Ovary (tissue), 9 donors: Measurements from ENCODE around the gene DNASE1. TPM values are rescaled to one million over a fixed set of nuclear protein-coding genes. Genes with fewer than 3 reads are reported as not detected.

Experiments used
- DNase-seq, 5 donors: peaks; one replicate each; pipeline ENCODE4 v3.0.0-alpha.2; 2019 to 2020
- H3K27ac ChIP-seq, 2 donors: fragments of 200-600 bp; one replicate each; pipeline versions ENCODE4 v1.5.1 to v1.8.0; 2019 to 2022
- H3K27me3 ChIP-seq: fragments of 200-600 bp; one replicate; pipeline ENCODE4 v1.8.0; 2022
- H3K36me3 ChIP-seq: fragments of 200-600 bp; sonication (generic); one replicate; pipeline ENCODE4 v1.5.1; 2019
- H3K4me1 ChIP-seq: one replicate; pipeline ENCODE4 v1.8.1; 2013; ENCODE audit warnings: mild to moderate bottlenecking, moderate library complexity; ENCODE audit not compliant: insufficient read depth
- H3K4me3 ChIP-seq: fragments of 200-600 bp; sonication (generic); one replicate; pipeline ENCODE4 v1.5.1; 2017
- H3K9me3 ChIP-seq, 2 donors: fragments of 200-600 bp in 1 of 2; sonication (generic) in 1 of 2; one replicate each; pipeline versions ENCODE4 v1.5.1 to v1.8.1; 2013 to 2019; ENCODE audit warnings: mild to moderate bottlenecking in 1 of 2, moderate library complexity in 1 of 2
- EP300 ChIP-seq: sonication (generic); formaldehyde crosslinking; IDR thresholded peaks from one replicate; pipeline ENCODE4 v1.6.1; 2017; ENCODE audit warnings: antibody characterized with exemption
- POLR2A ChIP-seq: fragments of 450-650 bp; IDR thresholded peaks from one replicate; pipeline ENCODE4 v1.6.1; 2017; ENCODE audit warnings: antibody characterized with exemption, mild to moderate bottlenecking, moderate library complexity
- WGBS, 3 donors: extraction: QIAGEN DNeasy Blood & Tissue Kit in 1 of 3; methylation state at CpG; one replicate each; pipeline versions ENCODE4 v1.1.5 to v1.1.7; 2013 to 2017; 5-methylcytosine and 5-hydroxymethylcytosine counted together
- intact Hi-C, 4 donors: fragments of 100-400 bp; cut with DNase I; formaldehyde crosslinking; loops; one replicate each; pipeline versions ENCODE4 v1.11.0 to v1.15.1; 2022 to 2023
- polyA plus RNA-seq, 2 donors: library from polyadenylated mRNA; stranded (reverse); fragments of 200-250 nt in 1 of 2; fragments of 350-450 nt in 1 of 2; fragmentation: Illumina TruSeq in 1 of 2; extraction: RNeasy Lipid Tissue Mini Kit (QIAGEN cat#74804) in 1 of 2; gene quantifications; one replicate each; pipeline ENCODE4 v1.2.3, GENCODE V29; 2013 to 2014
- total RNA-seq, 7 donors: library from RNA; depleted of rRNA in 2 of 7; stranded (reverse); fragments of >200 nt in 2 of 7; fragmentation: NEBNext Ultra II Directional in 3 of 7; extraction: Animal tissue kit (Norgen Biotek cat#: 25700) in 3 of 7; gene quantifications; one replicate each; pipeline versions ENCODE4 v1.1.0 to v1.2.4, GENCODE V29; 2016 to 2023
- TF ChIP-seq, protein P1 (sequence below), 3 donors: fragments of 450-650 bp in 2 of 3; fragments of 200-600 bp in 1 of 3; IDR thresholded peaks; one replicate each; pipeline versions ENCODE4 v1.5.1 to v1.8.0; 2016 to 2022; ENCODE audit warnings: antibody characterized with exemption in 3 of 3, mild to moderate bottlenecking in 1 of 3
- donor health status: DM: no; HTN: no; CAD: no; lungs with moderate emphysema.
- donor health status: DM: no; HTN: no; CAD: no.
- donor health status: Bipolar disorder and iron deficiency.
- donor health status: DM: yes; HTN: yes; CAD: no.
- donor health status: DM: no; HTN: no; CAD: no.
- donor health status: DM: yes; HTN: yes; CAD: no.

The DNASE1 gene
- total and polyA plus RNA-seq, 9 donors: 5.8 to 17.0 (median 12.2) TPM

DNA sequence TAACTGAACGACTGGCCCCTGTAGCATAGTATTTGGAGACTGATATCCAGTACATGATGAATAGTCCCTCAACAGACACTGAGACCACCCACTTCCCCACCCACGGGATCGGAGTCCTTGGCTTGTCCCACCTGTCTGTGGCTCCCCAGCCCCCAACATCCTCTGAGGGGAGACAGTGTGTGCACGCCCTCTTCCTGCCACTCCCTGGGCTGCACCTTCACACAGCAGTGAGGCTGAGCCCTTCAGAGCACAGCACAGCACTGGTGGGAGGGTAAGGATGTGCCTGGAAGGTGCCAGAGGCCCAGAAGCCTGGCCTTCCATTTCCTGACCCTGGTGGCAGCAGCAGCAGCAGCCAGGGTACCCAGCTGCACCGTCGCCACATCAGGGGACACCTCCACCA lies 11.0 kb downstream of the DNASE1 start:
- Histone ChIP-seq H3K4me3 (no peak overlapping the region), H3K27me3 (no peaks in the 10 kb centered on the region), H3K4me1 (no peaks in the 10 kb centered on the region), H3K27ac (no peak overlapping the region), H3K36me3 (no peaks in the 10 kb centered on the region), H3K9me3 (no peaks in the 10 kb centered on the region)
- TF ChIP-seq, protein P1, sequence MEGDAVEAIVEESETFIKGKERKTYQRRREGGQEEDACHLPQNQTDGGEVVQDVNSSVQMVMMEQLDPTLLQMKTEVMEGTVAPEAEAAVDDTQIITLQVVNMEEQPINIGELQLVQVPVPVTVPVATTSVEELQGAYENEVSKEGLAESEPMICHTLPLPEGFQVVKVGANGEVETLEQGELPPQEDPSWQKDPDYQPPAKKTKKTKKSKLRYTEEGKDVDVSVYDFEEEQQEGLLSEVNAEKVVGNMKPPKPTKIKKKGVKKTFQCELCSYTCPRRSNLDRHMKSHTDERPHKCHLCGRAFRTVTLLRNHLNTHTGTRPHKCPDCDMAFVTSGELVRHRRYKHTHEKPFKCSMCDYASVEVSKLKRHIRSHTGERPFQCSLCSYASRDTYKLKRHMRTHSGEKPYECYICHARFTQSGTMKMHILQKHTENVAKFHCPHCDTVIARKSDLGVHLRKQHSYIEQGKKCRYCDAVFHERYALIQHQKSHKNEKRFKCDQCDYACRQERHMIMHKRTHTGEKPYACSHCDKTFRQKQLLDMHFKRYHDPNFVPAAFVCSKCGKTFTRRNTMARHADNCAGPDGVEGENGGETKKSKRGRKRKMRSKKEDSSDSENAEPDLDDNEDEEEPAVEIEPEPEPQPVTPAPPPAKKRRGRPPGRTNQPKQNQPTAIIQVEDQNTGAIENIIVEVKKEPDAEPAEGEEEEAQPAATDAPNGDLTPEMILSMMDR (IDR thresholded peaks at IDR 0.05): no peak
- no peak for TF ChIP-seq POLR2A
- TF ChIP-seq EP300: no peak
- DNase-seq: no peak
- WGBS, 3 donors: 67 to 69% (median 67%) methylated on average over 6 of the region's 6 CpGs
- intact Hi-C loops: no loop called here

DNA sequence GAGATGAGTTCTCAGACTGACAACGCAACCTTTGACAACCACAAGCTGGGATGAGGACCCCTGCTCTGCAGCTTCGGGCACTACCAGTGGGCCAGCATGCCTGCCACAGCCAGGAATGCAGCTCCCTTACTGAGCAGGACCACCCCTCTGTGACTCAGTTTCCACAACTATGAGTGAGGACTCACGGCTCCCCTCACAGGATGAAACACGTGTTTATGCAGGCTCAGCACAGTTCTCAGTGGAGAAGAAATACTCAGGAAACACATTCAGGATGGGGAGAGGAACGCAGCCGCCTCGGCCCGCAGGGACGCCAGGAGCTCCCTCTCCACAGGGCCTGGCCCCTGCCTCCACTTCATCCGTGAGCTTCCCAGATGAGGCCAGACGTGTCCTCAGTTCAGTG lies 14.1 kb downstream of the DNASE1 start:
- Histone ChIP-seq H3K27ac (no peak overlapping the region), H3K4me1 (no peaks in the 10 kb centered on the region), H3K36me3 (no peaks in the 10 kb centered on the region), H3K9me3 (no peaks in the 10 kb centered on the region), H3K27me3 (no peaks in the 10 kb centered on the region), H3K4me3 (no peak overlapping the region)
- DNase-seq: no peak
- TF ChIP-seq, protein P1 (IDR thresholded peaks at IDR 0.05): no peak
- TF ChIP-seq EP300: no peak
- TF ChIP-seq POLR2A: no peak
- intact Hi-C loops: no loop called here
- 90 to 97% (median 94%) methylated on average over 11 of the region's 11 CpGs for WGBS, 3 donors

DNA sequence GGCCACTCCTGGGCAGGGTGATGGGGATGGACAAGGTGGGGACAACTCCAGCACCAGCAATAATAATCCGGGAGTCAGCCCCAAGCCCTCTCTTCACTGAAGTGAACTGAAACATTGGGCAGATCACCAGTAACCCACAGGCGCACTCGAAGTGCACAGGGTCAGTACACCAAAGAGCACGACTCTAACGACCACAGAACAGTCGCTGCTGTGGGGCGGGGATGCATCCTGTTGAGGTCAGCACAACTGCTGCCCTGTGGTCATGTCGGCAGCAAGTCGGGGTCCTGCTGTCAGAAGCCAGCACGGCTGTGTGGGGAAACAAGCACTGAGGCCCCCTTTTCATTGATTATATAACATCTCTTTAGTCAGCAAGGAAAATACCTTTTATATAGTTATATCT lies 14.6 kb downstream of the DNASE1 start:
- DNase-seq: no peak
- Histone ChIP-seq H3K27me3 (no peaks in the 10 kb centered on the region), H3K4me3 (no peak overlapping the region), H3K27ac (no peak overlapping the region), H3K36me3 (no peaks in the 10 kb centered on the region), H3K9me3 (no peaks in the 10 kb centered on the region), H3K4me1 (no peaks in the 10 kb centered on the region)
- TF ChIP-seq POLR2A: no peak
- TF ChIP-seq, protein P1 (IDR thresholded peaks at IDR 0.05): no peak
- TF ChIP-seq EP300: no peak
- intact Hi-C loops: no loop called here
- WGBS, 3 donors: 88 to 92% (median 91%) methylated on average over 10 of the region's 10 CpGs

DNA sequence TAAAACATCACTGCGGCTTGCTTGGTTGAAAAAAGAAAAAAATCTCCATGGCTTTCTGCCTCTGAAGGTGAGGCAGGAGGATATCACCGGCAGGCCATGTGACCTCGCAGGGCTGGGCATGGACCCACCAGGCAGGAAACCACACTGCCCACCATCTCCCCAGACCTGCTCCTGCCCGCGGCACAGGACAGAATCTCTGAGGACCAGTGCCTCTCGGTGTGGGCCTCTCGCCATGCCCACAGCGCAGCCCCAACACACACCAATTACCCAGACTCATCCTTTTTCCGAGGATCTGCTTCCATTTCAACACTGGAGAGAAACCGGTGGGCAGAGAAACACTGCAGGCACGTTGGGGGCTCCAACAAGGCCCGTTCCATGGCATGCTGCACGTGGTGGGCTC lies 16.2 kb downstream of the DNASE1 start:
- DNase-seq: no peak
- H3K27ac ChIP-seq: no peak overlapping the region
- intact Hi-C loops: no loop called here

More for the DNA sequence above, 16.2 kb downstream of the DNASE1 start:
- no peaks in the 10 kb centered on the region for H3K27me3 ChIP-seq
- H3K4me3 ChIP-seq: no peak overlapping the region
- TF ChIP-seq, protein P1 (IDR thresholded peaks at IDR 0.05): no peak
- TF ChIP-seq EP300 (no peak), POLR2A (no peak)
- H3K9me3 ChIP-seq: no peaks in the 10 kb centered on the region
- no peaks in the 10 kb centered on the region for H3K36me3 ChIP-seq
- H3K4me1 ChIP-seq: no peaks in the 10 kb centered on the region
- WGBS, 3 donors: 88 to 96% (median 91%) methylated on average over 13 of the region's 13 CpGs
